NCI-H2227 (cell line): Measurements from ENCODE around the gene GTPBP3.

Experiments
- DNase-seq: peaks from one replicate; lab custom pipeline; 2025; ENCODE audit not compliant: unreplicated experiment; lab: John Stamatoyannopoulos, UW

GTPBP3 gene

DNA sequence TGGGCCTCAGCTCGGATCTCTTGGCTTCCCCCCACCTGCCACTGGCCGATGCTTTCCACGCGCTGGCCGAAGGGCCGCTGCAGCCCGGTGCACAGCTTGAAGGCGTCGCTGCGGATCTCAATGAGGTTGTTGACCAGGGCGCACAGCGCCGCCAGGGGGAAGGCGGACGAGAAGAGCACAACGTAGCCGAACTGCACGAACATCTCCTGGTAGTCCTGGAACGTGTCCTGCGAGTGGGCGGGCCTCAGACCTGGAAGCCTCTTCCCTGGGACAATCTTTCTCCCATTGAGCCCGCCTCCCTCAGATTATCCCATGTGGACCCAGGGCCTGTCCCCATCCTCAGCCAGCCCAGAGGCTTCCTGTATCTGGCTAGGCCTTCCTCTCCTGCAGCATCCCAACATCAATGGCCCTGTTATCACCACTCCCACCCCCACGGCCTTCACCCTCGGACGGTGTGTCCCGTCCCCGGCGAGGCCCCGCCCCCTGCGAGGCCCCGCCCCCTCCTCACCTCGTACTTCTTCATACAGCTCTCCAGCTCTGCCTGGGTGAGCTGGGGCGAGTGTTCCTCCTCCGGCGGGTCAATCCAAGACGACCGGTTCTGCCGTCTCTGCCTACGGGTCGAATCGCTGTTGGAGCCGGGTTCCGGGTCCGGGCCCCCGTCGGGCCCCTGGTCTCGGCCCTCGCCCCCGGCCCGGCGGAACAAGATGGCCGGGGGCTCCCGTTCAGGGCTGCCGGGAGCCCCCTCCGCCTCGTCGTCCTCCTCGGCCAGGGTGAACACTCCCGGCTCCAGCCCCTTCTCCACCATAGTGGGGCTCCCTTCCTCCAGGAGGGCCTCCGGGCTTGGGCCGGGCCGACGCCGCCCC lies 9.5 kb upstream of the GTPBP3 start:
- DNase-seq, result no peak

- DNase-seq, result no peak
Measured at GRCh38 chr19:17328517-17329365, 8.6 kb upstream of the GTPBP3 start.

DNA sequence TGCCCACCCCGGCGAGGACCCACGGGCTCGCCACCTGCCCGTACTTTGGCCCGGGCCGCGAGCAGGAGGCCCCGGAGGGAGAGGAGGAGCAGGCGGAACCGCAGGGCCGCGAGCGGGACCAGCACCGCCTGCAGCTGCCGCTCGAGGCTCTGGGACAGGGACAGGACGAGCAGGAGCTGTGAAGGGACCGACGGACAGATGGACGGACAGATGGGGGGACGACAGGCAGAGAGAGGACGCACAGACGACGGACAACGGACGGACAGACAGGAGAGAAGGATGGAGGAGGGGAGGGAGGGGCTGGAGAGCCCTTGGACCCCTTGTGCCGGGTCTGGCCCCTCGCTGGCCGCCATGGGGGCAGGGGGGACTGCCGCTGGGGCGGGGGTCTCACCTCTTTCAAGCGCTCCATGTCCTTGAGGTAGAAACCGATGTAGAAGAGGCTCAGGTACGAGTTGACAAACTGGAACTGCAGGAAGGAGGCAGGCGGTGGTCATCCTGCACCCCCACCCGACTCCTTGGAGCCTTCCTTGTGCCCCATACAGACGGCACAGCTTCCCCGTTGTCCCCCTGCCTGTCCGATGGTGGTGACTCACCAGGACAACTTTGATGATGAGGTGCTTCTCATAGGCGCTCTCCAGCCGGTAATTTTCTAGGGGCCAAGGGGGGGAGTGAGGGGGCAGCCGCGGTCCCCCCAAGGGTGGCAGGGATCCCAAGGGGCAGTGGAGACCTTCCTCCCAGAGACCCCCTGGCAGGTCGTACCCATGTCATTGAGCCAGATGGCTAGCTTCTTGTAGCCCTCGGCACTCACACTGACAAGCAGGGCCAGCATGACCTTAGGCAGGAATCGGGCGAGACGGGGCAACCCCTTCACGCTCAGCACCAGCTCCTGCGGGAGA lies 7.7 kb upstream of the GTPBP3 start:
- no peak for DNase-seq

DNA sequence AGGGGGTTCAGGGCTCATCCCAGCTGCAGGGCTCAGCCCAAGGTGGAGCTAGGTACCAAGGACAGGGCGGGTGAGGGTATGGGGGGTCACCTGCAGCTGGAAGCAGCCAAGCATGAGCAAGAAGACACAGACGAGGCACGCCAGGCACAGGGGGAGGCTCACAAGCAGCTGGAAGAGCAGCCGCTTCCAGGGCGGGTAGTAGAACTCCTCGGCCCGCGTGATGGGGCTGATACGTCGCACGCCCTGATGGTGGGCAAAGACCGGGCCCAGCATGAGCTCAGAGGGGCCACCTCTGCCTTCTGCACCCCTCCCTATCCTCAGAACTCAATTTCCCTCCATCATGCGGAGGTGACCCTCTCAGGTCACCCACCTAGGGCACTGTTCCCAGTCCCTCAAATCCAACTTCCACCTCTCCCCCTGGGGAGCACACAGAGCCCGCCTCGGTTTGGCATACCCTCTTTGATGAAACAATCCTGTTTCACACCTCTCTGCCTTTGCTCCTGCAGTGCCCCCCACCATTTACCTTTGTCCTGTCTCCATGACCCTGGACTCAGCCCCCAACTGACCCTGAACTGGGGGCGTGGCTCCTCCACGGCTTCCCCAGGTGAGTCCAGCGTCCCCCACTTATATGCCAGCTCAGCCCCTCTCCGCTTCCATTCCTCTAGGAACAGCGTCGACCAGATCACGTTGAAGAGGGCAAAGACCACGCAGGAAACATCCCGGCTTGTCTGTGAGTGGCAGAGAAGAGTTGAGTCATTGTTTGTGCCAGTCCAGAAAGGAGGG lies 6.9 kb upstream of the GTPBP3 start:
- no peak for DNase-seq

GRCh38 chr19:17331045-17331558 lies 6.3 kb upstream of the GTPBP3 start:
- no peak for DNase-seq

- no peak for DNase-seq
Measured at GRCh38 chr19:17332360-17332676, 5.0 kb upstream of the GTPBP3 start.

- DNase-seq, result peak; percentile 43
Measured at GRCh38 chr19:17332677-17333581, 4.4 kb upstream of the GTPBP3 start.

GRCh38 chr19:17333611-17334413 lies 3.5 kb upstream of the GTPBP3 start:
- DNase-seq, result peak; percentile 28

DNA sequence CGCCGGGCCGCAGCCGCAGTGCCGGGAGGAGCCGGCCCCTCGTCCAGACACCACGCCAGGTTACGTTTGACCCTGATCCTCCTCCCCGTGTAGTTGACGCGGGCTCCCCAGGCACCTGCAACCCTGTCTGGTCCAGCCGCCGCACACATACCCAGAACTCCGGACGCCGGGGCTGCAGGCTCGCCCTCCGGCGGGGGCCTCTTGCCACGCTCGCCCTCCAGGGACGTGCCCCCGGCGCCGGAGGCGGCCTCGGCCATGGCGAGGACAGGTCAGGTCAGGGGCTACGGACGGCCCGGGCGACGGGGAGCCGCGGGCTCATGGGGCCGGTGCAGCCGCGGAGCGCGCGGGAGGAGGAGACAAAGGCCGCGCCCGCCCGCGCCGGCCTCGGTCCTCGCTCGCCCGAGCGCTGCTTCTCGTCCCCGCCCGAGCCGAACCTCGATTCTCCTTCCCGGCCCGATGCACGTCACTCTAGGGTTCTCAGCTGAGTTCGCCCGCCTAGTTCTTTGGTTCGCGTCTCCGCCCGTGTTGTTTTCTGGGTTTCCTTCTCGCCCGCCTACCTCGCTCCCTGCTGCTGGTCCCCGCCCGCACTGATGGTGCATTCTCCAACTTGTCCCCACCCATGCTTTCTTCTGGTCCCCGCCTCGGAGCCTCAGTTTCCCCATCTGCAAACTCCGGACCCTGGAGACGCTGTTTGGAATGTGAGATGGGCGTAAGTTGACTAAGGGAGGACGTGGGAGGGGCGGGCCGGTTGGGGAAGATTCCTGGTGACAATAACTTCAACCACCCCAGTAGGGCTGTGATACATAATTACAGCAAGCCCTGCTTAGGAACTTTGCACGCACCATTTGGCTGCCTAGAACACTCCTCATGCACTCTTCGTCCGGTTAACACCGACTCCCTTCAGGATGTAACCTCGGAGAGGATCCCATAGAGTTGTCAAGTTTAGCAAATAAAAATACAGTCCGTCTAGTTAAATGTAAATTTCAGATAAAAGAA lies 2.6 kb upstream of the GTPBP3 start, which contains the start of gene ANO8:
Gene ANO8 (minus strand): TSS at position 442 of the 996 bp plus-strand sequence. CDS start 185 bp downstream, at position 257.
- DNase-seq, result peak; percentile 97

- no peak for DNase-seq
Measured at GRCh38 chr19:17335575-17335974, 1.8 kb upstream of the GTPBP3 start.

DNA sequence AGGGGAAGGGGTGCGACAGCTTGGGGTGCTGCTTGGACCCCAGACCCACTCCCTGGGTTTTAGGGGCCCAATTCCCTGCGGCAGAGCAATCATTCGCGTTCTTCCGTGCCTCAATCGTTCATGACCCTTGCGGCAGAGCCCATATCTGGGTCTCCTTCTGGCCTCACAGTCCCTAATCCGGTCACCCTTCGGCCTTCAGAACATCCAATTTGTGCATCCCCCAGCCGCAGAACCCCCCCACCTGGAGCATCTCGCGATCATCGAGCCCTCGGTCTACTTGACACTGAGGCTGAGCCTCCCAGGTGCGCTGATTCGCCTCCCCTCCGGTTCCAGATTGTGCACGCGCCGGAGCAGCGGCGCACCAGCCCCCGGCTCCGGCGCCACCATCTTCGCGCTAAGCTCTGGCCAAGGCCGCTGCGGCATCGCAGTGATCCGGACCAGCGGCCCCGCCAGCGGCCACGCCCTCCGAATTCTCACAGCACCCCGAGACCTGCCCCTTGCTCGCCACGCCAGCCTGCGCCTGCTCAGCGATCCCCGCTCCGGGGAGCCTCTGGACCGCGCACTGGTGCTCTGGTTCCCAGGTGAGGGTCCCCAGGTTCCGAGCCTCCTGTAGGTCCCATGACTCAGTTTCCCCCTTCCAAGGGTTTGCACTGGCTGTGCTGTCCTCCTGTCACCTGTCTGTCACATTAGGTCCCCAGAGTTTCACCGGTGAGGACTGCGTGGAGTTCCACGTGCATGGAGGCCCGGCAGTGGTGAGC lies 501 bp downstream of the GTPBP3 start:
- peak; percentile 26 for DNase-seq

DNA sequence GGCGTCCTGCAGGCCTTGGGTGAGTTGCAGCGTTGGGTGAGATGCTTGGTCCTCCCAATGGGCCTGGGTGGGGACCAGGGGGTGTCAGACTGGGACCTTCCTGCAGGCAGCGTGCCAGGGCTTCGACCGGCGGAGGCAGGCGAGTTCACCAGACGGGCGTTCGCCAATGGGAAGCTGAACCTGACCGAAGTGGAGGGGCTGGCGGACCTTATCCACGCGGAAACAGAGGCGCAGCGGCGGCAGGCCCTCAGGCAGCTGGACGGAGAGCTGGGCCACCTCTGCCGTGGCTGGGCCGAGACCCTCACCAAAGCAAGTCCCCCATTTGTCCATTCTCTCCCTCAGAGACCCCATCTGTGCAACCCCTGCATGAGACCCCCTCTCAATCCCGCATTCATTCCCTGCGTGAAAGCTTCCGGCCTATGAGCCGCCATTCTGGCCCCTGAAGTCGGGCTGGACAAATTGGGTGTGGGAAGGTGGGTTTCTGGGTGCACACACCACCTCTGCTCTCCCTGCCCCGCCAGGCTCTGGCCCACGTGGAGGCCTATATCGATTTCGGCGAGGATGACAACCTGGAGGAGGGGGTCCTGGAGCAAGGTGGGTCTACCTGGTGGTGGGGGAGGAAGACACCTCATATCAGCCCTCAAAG lies 1.2 kb downstream of the GTPBP3 start:
- DNase-seq, result no peak

- no peak for DNase-seq
Measured at GRCh38 chr19:17339088-17339741, 1.9 kb downstream of the GTPBP3 start.

GRCh38 chr19:17340302-17340870 lies 3.0 kb downstream of the GTPBP3 start:
- DNase-seq, result no peak

DNA sequence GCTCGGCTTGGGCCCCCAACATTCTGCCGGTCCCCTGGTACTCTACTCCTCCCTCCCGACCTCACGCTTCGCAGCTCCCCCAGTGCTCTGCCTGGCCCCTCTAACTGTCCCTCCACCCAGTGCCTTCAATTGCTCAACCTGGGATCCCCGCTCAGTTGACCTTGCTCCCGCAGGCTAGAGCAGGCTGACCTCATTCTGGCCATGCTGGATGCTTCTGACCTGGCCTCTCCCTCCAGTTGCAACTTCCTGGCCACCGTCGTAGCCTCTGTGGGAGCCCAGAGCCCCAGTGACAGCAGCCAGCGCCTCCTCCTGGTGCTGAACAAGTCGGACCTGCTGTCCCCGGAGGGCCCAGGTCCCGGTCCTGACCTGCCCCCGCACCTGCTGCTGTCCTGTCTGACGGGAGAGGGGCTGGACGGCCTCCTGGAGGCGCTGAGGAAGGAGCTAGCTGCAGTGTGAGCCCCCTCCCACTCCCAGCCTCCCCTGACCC lies 3.6 kb downstream of the GTPBP3 start:
- no peak for DNase-seq
